Fibroblast of lung (primary cell): ENCODE results near the gene CTSO.

Experiments
- CTCF ChIP-seq, 2 donors: IDR thresholded peaks in 1 of 2; conservative IDR thresholded peaks in 1 of 2; 1 replicate in 1 of 2; 2 replicates in 1 of 2; pipeline ENCODE4 v1.5.1; 2011 to 2012; ENCODE audit warnings: low read length in 2 of 2, control low read depth in 1 of 2, inconsistent platforms in 1 of 2, low read depth in 1 of 2, mild to moderate bottlenecking in 1 of 2
- EZH2 ChIP-seq: IDR thresholded peaks from 2 replicates; pipeline ENCODE4 v1.5.1; 2012; ENCODE audit warnings: low read length, control low read depth, mild to moderate bottlenecking; ENCODE audit errors: missing control alignments

GRCh38 chr4:155956461-155956860, 2.8 kb upstream of the CTSO start:
- TF ChIP-seq CTCF (conservative IDR thresholded peaks at IDR 0.05 in 1 of 2, IDR thresholded peaks at IDR 0.05 in 1 of 2; ENCODE audit: low read depth in 1 of 2, low read length in 2 of 2), result no peak
- TF ChIP-seq EZH2, result no peak
